GM06990 (cell line): ENCODE data around the gene SIPA1L3.

Source experiments
- DNase-seq: peaks from one replicate; pipeline ENCODE4 v3.0.0-alpha.2; 2011; ENCODE audit not compliant: insufficient read length; ENCODE audit errors: extremely low read depth
- H3K27me3 ChIP-seq: replicated peaks from 2 replicates; pipeline ENCODE4 v1.6.0; 2011; ENCODE audit warnings: low read length; ENCODE audit not compliant: control insufficient read depth, insufficient read depth
- H3K36me3 ChIP-seq: 2 replicates; pipeline ENCODE4 v1.5.1; 2011; ENCODE audit warnings: low read length; ENCODE audit not compliant: control insufficient read depth, insufficient read depth
- H3K4me3 ChIP-seq: replicated peaks from 2 replicates; pipeline ENCODE4 v1.5.1; 2011; ENCODE audit warnings: low read depth, mild to moderate bottlenecking, control low read depth, low read length
- CTCF ChIP-seq: IDR thresholded peaks from 2 replicates; pipeline ENCODE4 v1.5.1; 2011; ENCODE audit warnings: low read length, control low read depth, mild to moderate bottlenecking, inconsistent platforms; ENCODE audit not compliant: insufficient read depth, poor library complexity, severe bottlenecking

The SIPA1L3 gene

GRCh38 chr19:37872383-37872782 is 34.6 kb upstream of the SIPA1L3 start:
- TF ChIP-seq CTCF: no peak
- H3K36me3 ChIP-seq: no peaks in the 10 kb centered on the region
- DNase-seq: no peak
- H3K4me3 ChIP-seq: no peak overlapping the region
- H3K27me3 ChIP-seq: no peaks in the 10 kb centered on the region

GRCh38 chr19:37874784-37875183 is 32.2 kb upstream of the SIPA1L3 start:
- H3K36me3 ChIP-seq: no peaks in the 10 kb centered on the region
- no peaks in the 10 kb centered on the region for H3K27me3 ChIP-seq
- no peak for DNase-seq
- TF ChIP-seq CTCF: no peak
- no peak overlapping the region for H3K4me3 ChIP-seq

DNA sequence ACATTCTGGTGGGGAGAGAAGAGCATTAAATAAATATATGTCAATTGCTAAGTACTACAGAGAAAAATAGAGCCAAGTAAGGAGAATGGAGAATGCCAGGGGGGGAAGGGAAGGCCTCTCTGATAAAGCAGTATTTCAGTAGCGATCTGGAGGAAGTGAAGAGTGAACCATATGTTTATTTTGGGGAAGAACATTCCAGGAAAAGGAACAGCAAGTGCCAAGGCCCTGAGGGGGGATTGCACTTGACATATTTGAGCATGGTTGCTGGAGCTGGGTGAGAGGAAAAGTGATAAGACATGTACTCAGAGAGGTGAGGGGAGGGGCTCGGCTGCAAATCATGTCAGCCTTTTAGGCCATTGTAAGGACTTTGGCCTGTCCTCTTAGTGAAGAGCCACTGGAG is 31.0 kb upstream of the SIPA1L3 start:
- Histone ChIP-seq H3K4me3 (no peak overlapping the region), H3K36me3 (no peaks in the 10 kb centered on the region), H3K27me3 (no peaks in the 10 kb centered on the region)
- no peak for DNase-seq
- TF ChIP-seq CTCF: no peak

DNA sequence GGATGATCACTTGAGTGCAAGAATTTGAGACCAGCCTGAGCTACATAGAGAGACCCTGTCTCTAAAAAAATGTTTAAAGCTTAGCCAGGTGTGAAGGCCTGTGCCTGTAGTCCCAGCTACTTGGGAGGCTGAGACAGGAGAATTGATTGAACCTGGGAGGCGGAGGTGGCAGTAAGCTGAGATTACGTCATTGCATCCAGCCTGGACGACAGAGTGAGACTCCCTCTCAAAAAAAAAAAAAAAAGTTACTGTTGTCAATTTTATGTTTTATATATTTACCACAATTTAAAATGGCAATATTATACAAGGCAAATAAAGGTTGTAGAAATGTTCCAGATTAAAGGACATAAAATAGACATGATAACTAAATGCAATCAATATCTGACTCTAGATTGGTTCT is 29.9 kb upstream of the SIPA1L3 start:
- TF ChIP-seq CTCF: no peak
- H3K36me3 ChIP-seq: no peaks in the 10 kb centered on the region
- H3K27me3 ChIP-seq: no peaks in the 10 kb centered on the region
- DNase-seq: no peak
- no peak overlapping the region for H3K4me3 ChIP-seq

- TF ChIP-seq CTCF: no peak
- no peaks in the 10 kb centered on the region for H3K27me3 ChIP-seq
- no peak overlapping the region for H3K4me3 ChIP-seq
- DNase-seq: no peak
- H3K36me3 ChIP-seq: no peaks in the 10 kb centered on the region
Measured at GRCh38 chr19:37885392-37885791, 21.6 kb upstream of the SIPA1L3 start.

DNA sequence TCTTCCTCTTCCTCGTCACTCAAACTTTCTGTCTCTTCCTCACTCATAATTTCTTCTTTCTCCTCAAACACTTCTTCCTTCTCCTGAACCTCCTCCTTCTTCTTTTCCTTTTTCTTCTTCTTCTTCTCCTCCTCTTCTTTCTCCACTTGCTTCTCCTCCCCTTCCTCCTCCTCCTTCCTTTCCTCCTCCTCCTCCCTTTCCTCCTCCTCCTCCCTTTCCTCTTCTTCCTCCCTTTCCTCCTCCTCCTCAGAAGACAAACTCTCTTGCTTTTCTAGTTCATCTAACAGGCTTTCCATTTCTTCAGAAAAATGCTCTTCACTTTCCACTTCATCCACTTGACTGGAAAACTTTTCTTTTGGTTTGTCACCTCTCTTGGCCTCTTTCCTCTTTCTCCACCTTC is 20.4 kb upstream of the SIPA1L3 start:
- Histone ChIP-seq H3K27me3 (no peaks in the 10 kb centered on the region), H3K36me3 (no peaks in the 10 kb centered on the region), H3K4me3 (no peak overlapping the region)
- no peak for TF ChIP-seq CTCF
- no peak for DNase-seq
